ENCODE data around the gene SERPINB6. TPM values are rescaled to one million over a fixed set of nuclear protein-coding genes. Genes with fewer than 3 reads are reported as not detected.

SERPINB6 gene
- total and polyA plus RNA-seq, 9 of the 15 experiments (the other 6 are each of a cell fraction or from before 2014, with no cell fraction given): 86.6 to 211 (median 143) TPM

DNA sequence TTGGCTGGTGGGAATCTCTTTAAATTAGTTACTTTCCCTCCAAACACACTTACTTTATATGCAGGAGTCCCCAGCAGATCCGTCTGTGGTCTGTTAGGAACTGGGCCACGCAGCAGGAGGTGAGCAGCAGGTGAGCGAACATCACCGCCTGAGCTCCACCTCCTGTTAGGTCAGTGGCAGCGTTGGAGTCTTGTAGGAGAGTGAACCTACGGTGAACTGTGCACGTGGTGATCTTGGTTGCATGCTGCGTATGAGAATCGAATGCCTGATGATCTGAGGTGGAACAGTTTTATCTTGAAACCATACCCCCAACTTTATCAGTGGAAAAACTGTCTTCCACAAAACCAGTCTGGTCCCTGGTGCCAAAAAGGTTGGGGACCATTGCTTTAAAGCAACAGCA is 5.0 kb downstream of the SERPINB6 start:
- no peak overlapping the region for H3K4me3 ChIP-seq
- no TSS peak for BruUV-seq (replicated peaks)
- DNase-seq (ENCODE audit: extremely low read depth in 1 of 4, low spot score in 3 of 4) (peak in 1 of 4 experiments; percentile 81), FAIRE-seq (peak; percentile 54), ATAC-seq (peak; percentile 39)
- POLR2A ChIA-PET: interaction anchor here (0.6 to 2.4 kb wide), 15 partner anchors 8 to 1101 kb away, joined by 3 to 12 read pairs (median 4); no protein-coding TSS in a partner anchor
- peaks cover 97% of the 10 kb centered on the region for H3K79me2 ChIP-seq (ENCODE audit: control insufficient read depth, insufficient read depth, low read length)
- H3K9ac ChIP-seq (ENCODE audit: insufficient read depth in 1 of 2, low read depth in 2 of 2, low read length in 2 of 2): peak overlapping the region; percentile 42 to 73; a peak in 3 of 4 replicates
- H3K9me1 ChIP-seq (ENCODE audit: control insufficient read depth, insufficient read depth, low read length): no peaks in the 10 kb centered on the region
- CTCF ChIA-PET (ENCODE audit: low intra/inter-chr PET ratio): no interaction called here
- no peaks in the 10 kb centered on the region for H3K9me3 ChIP-seq (replicated peaks; ENCODE audit: control insufficient read depth, insufficient read depth, low read depth, low read length)
- H3K27me3 ChIP-seq (ENCODE audit: control insufficient read depth in 2 of 2, insufficient read depth in 2 of 2, low read length in 2 of 2): no peaks in the 10 kb centered on the region
- peak overlapping the region; percentile 46 for H3K4me2 ChIP-seq (ENCODE audit: insufficient read depth, low read length)
- H2AFZ ChIP-seq (ENCODE audit: low read depth, low read length): peak overlapping the region; percentile 61
- WGBS (ENCODE audit: insufficient coverage, low coverage, missing lambda C conversion rate): 4% methylated on average over 9 of the region's 9 CpGs
- H3K4me1 ChIP-seq (replicated peaks in 1 of 2; ENCODE audit: control insufficient read depth in 2 of 2, insufficient read depth in 2 of 2, low read length in 2 of 2): peaks cover 47 to 66% of the 10 kb centered on the region in 2 experiments
- intact Hi-C loops (cut with micrococcal nuclease): no loop called here
- in situ Hi-C loops (cut with MboI): no loop called here
- peaks cover 9% of the 10 kb centered on the region; the same call in 2 of the 3 replicates for H3K36me3 ChIP-seq (ENCODE audit: control insufficient read depth, insufficient read depth, low read length)
- no peaks in the 10 kb centered on the region for H4K20me1 ChIP-seq (replicated peaks; ENCODE audit: control insufficient read depth, insufficient read depth, low read length)
- H3K27ac ChIP-seq (ENCODE audit: extremely low read depth, low read depth, low read length): peak overlapping the region; percentile 61
- TF ChIP-seq ZZZ3 (IDR thresholded peaks at IDR 0.05) (no peak), ZNF583 (CRISPR knock-in tag; IDR thresholded peaks at IDR 0.05) (no peak), BDP1 (IDR thresholded peaks at IDR 0.05; ENCODE audit: insufficient read depth, insufficient read length) (no peak), ZFPM2 (CRISPR knock-in tag; IDR thresholded peaks at IDR 0.05) (no peak), GMEB1 (CRISPR knock-in tag; IDR thresholded peaks at IDR 0.05) (no peak), STAT6 (CRISPR knock-in tag; IDR thresholded peaks at IDR 0.05) (no peak), MXI1 (IDR thresholded peaks at IDR 0.05; ENCODE audit: low read depth, low read length) (no peak; the same call in 1 of the 2 replicates), NR2C2 (CRISPR knock-in tag; IDR thresholded peaks at IDR 0.05) (no peak), NR2C2 (tag; IDR thresholded peaks at IDR 0.05) (peak; percentile 59; the same call in 1 of the 2 replicates)
- TF ChIP-seq, protein P1, sequence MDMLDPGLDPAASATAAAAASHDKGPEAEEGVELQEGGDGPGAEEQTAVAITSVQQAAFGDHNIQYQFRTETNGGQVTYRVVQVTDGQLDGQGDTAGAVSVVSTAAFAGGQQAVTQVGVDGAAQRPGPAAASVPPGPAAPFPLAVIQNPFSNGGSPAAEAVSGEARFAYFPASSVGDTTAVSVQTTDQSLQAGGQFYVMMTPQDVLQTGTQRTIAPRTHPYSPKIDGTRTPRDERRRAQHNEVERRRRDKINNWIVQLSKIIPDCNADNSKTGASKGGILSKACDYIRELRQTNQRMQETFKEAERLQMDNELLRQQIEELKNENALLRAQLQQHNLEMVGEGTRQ (CRISPR knock-in tag; IDR thresholded peaks at IDR 0.05): peak; percentile 28; the same call in 1 of the 2 replicates
- TF ChIP-seq, protein P2, sequence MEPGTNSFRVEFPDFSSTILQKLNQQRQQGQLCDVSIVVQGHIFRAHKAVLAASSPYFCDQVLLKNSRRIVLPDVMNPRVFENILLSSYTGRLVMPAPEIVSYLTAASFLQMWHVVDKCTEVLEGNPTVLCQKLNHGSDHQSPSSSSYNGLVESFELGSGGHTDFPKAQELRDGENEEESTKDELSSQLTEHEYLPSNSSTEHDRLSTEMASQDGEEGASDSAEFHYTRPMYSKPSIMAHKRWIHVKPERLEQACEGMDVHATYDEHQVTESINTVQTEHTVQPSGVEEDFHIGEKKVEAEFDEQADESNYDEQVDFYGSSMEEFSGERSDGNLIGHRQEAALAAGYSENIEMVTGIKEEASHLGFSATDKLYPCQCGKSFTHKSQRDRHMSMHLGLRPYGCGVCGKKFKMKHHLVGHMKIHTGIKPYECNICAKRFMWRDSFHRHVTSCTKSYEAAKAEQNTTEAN (CRISPR knock-in tag; IDR thresholded peaks at IDR 0.05): no peak

Data from K562 (cell line).